ENCODE data around the gene TMEM121.

- no peak for TF ChIP-seq ATF2 (IDR thresholded peaks at IDR 0.05; ENCODE audit: low read length)
- no peak for TF ChIP-seq CTCF (IDR thresholded peaks at IDR 0.05; ENCODE audit: control extremely low read depth in 1 of 3, insufficient read depth in 1 of 3, low read depth in 1 of 3, low read length in 3 of 3)
- TF ChIP-seq CEBPB (IDR thresholded peaks at IDR 0.05; ENCODE audit: low read depth, low read length), result no peak
- TF ChIP-seq JUND (IDR thresholded peaks at IDR 0.05; ENCODE audit: low read length), result no peak
- TF ChIP-seq TAF7 (optimal IDR thresholded peaks at IDR 0.05; ENCODE audit: borderline replicate concordance, low read depth, low read length), result no peak
Observed at GRCh38 chr14:105525326-105525725, 1.1 kb upstream of the TMEM121 start.

Data from H1 (cell line).